Common myeloid progenitor, CD34-positive (primary cell): ENCODE data around the gene TNFRSF14.

Experiments used
- CTCF ChIA-PET: fragments of 350-600 bp; sonication (Branson Sonifier 250); formaldehyde crosslinking; loops from one replicate; lab custom pipeline; 2021; ENCODE audit warnings: antibody characterized with exemption; lab: Charles Lee
- POLR2A ChIA-PET: fragments of 350-600 bp; sonication (Branson Sonifier 250); formaldehyde crosslinking; loops from one replicate; lab custom pipeline; 2021; ENCODE audit warnings: antibody characterized with exemption; lab: Charles Lee
- DNase-seq, 3 donors: peaks; one replicate each; pipeline versions ENCODE4 v3.0.0 to v3.0.0-alpha.2; 2013
- H3K27ac ChIP-seq, 2 experiments: 1 replicate in 1 of 2; 2 replicates in 1 of 2; pipeline ENCODE4 v1.7.0; 2013; ENCODE audit warnings: inconsistent platforms in 2 of 2, low read length in 2 of 2, mild to moderate bottlenecking in 2 of 2, low read depth in 1 of 2, moderate library complexity in 1 of 2; ENCODE audit not compliant: severe bottlenecking in 2 of 2, insufficient read depth in 1 of 2, poor library complexity in 1 of 2
- H3K27me3 ChIP-seq, 5 experiments: replicated peaks in 2 of 5; 1 replicate in 3 of 5; 2 replicates in 2 of 5; pipeline versions ENCODE4 v1.6.1 to v1.7.0; 2013; ENCODE audit warnings: low read length in 4 of 5, mild to moderate bottlenecking in 2 of 5, moderate library complexity in 2 of 5, inconsistent platforms in 1 of 5; ENCODE audit not compliant: insufficient read depth in 5 of 5, control insufficient read depth in 4 of 5
- H3K36me3 ChIP-seq, 4 experiments: 1 replicate in 2 of 4; 2 replicates in 2 of 4; pipeline versions ENCODE4 v1.6.1 to v1.7.0; 2013; ENCODE audit warnings: low read length in 3 of 4, control low read depth in 1 of 4, mild to moderate bottlenecking in 1 of 4; ENCODE audit not compliant: control insufficient read depth in 4 of 4, insufficient read depth in 4 of 4
- H3K4me1 ChIP-seq, 4 experiments: 1 replicate in 3 of 4; 2 replicates in 1 of 4; pipeline versions ENCODE4 v1.6.1 to v1.7.1; 2013; ENCODE audit warnings: low read length in 3 of 4, mild to moderate bottlenecking in 3 of 4, control low read depth in 1 of 4, inconsistent platforms in 1 of 4, moderate library complexity in 1 of 4; ENCODE audit not compliant: control insufficient read depth in 4 of 4, insufficient read depth in 4 of 4; ENCODE audit errors: control extremely low read depth in 1 of 4
- H3K4me3 ChIP-seq, 7 experiments: 1 replicate in 4 of 7; 2 replicates in 3 of 7; pipeline versions ENCODE4 v1.5.1 to v1.7.0; 2013; ENCODE audit warnings: mild to moderate bottlenecking in 7 of 7, low read length in 6 of 7, moderate library complexity in 6 of 7, inconsistent platforms in 2 of 7, low read depth in 2 of 7, control low read depth in 1 of 7; ENCODE audit not compliant: insufficient read depth in 4 of 7, control insufficient read depth in 1 of 7; ENCODE audit errors: extremely low read depth in 1 of 7
- H3K9me3 ChIP-seq, 5 experiments: 1 replicate in 4 of 5; 2 replicates in 1 of 5; pipeline versions ENCODE4 v1.6.1 to v1.7.1; 2013; ENCODE audit warnings: low read length in 4 of 5, mild to moderate bottlenecking in 2 of 5, inconsistent platforms in 1 of 5, low read depth in 1 of 5, moderate library complexity in 1 of 5; ENCODE audit not compliant: control insufficient read depth in 4 of 5, insufficient read depth in 2 of 5; ENCODE audit errors: control extremely low read depth in 1 of 5
- WGBS: methylation state at CpG from one replicate; pipeline ENCODE4 v1.1.5; 2013; ENCODE audit not compliant: insufficient coverage; 5-methylcytosine and 5-hydroxymethylcytosine counted together

TNFRSF14 gene

DNA sequence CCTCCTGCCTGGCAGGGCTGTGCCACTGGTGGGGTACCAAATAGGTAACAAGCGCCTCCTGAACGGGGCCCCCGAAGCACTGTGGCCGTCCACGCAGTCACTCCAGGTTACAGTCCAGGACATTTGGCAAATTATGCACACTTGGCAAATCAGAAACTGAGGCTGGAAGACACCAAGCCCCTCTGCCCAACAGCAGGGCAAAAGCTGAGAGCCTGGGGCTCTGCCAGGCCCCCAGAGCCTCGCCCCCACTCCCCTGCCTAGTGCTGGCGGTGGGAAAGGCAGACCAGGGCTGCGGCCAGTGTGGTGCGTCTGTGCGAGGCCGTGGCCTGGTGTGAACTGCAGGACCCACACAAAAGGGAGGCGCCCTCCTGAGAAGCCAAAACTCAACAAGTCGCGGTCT is 39.2 kb upstream of the TNFRSF14 start:
- ChIA-PET CTCF (interaction anchor here (2.2 kb wide), 1 partner anchor 31 kb away, joined by 6 read pairs; no protein-coding TSS in a partner anchor), POLR2A (no interaction called here)
- H3K4me3 ChIP-seq = no peak overlapping the region
- 94% methylated on average over 10 of the region's 14 CpGs for WGBS
- peaks cover 3 to 95% (median 70%) of the 10 kb centered on the region in 4 experiments for H3K36me3 ChIP-seq
- no peak overlapping the region for H3K27ac ChIP-seq
- DNase-seq = no peak
- H3K9me3 ChIP-seq = no peaks in the 10 kb centered on the region
- H3K4me1 ChIP-seq = no peaks in the 10 kb centered on the region
- no peaks in the 10 kb centered on the region for H3K27me3 ChIP-seq

DNA sequence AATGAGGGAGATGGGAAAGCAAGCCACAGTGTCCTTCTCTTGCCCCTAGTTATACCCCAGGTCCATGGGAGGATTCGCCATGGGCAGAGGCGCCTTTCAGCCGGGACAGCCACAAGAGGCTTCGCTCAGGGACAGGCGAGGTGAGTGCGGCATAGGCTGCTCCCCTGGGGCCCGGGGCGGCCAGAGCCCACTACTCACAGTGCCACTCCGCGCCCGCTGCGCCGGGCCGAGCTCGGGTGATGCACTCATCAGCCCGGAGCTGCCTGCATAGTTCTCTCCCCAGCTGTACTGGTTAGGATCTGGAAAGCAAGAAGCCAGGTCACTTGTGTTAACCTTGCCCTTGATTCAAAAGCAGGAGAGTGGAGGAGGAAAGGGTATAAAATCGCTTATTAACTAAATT is 38.2 kb upstream of the TNFRSF14 start:
- Histone ChIP-seq H3K27me3 (no peaks in the 10 kb centered on the region), H3K4me3 (no peak overlapping the region), H3K36me3 (peaks cover 3 to 89% (median 67%) of the 10 kb centered on the region in 4 experiments), H3K4me1 (no peaks in the 10 kb centered on the region), H3K27ac (no peak overlapping the region), H3K9me3 (no peaks in the 10 kb centered on the region)
- ChIA-PET POLR2A (no interaction called here), CTCF (interaction anchor here (1.5 kb wide), 1 partner anchor 30 kb away, joined by 5 read pairs; no protein-coding TSS in a partner anchor)
- WGBS = 94% methylated on average over 15 of the region's 17 CpGs
- no peak for DNase-seq

DNA sequence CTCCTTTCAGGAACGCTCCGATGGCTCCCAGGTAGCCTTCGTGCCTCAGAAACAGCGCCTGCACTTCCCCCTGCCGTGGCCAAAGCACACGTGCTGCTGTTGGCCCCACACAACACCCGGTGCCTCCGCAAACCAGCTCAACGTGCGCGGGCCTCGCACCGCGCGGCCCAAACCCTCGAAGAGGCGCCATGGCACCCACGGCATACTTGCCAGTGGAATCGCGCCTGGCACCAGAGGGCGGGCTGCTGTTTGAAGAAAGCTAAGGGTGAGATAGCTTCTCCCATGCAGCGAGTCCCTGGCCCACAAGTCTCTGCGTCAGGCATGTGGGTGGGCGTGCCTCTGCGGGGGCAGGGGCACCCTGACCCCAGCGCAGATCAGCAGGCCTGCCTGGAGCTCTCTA is 37.6 kb upstream of the TNFRSF14 start:
- CTCF ChIA-PET = interaction anchor here (1.5 kb wide), 1 partner anchor 29 kb away, joined by 5 read pairs; no protein-coding TSS in a partner anchor
- H3K36me3 ChIP-seq = peaks cover 3 to 89% (median 62%) of the 10 kb centered on the region in 4 experiments
- no peak overlapping the region for H3K27ac ChIP-seq
- no peak for DNase-seq
- H3K4me1 ChIP-seq = peaks cover 0 to 1% (median under 1%) of the 10 kb centered on the region in 4 experiments
- WGBS = 97% methylated on average over 26 of the region's 26 CpGs
- H3K4me3 ChIP-seq = no peak overlapping the region
- H3K9me3 ChIP-seq = no peaks in the 10 kb centered on the region
- no peaks in the 10 kb centered on the region for H3K27me3 ChIP-seq
- POLR2A ChIA-PET = no interaction called here

DNA sequence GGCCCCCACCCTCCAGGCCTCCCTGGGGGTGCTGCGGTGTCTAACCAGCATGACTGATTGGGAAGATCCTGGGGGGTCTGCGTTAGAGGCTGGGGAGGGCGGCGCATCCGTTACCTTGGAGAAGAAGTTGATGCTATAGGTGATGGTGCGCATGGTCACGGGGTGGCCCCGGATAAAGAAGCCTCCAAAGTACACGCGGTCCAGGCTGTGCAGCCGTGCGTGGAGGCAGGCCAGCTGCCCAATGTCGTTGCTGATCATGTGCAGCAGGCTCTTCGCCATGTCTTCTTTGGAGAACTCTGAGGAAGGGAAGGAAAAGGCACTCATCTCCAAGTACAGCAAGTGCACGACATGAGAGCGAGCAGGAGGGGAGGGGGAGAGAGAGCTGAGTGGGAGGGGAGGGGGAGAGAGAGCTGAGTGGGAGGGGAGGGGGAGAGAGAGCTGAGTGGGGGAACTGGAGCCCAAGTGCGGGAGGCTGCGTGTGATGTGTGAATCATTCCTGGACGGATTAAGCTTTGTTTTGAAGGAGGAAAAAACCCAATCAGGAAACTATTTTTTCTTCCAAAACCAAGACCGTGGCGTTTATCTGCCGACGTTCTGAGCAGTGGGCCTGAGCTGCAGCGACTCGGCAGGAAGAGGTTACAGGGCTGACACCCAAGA is 37.0 kb upstream of the TNFRSF14 start:
- H3K36me3 ChIP-seq = peaks cover 0 to 84% (median 58%) of the 10 kb centered on the region in 4 experiments

DNA sequence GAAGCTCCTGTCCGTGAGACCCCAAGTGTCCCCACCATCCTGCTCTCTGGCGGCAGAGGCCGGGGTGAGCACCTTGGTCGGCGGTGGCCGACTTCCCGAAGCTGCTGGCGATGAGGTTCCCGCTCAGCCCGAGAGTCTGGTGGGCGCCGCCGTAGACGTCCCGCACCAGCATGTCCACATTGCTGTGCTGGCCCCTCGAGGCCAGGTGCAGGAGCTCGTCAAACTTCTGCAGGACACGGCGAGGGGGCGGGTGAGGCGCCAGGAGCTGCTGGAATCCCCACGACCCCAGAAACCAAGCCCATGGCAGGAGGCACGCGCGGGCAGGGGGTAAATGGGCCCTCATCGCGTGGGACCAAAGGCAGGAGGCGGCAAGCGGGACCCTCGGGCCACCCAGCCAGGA is 36.4 kb upstream of the TNFRSF14 start:
- Histone ChIP-seq H3K36me3 (peaks cover 0 to 82% (median 55%) of the 10 kb centered on the region in 4 experiments), H3K27ac (no peak overlapping the region), H3K4me3 (no peak overlapping the region), H3K4me1 (peaks cover 2 to 13% (median 9%) of the 10 kb centered on the region in 4 experiments), H3K9me3 (no peaks in the 10 kb centered on the region), H3K27me3 (no peaks in the 10 kb centered on the region)
- ChIA-PET POLR2A (no interaction called here), CTCF (interaction anchor here (1.5 kb wide), 1 partner anchor 28 kb away, joined by 5 read pairs; no protein-coding TSS in a partner anchor)
- DNase-seq = no peak
- WGBS = 95% methylated on average over 29 of the region's 30 CpGs

More for the DNA sequence above, 37.0 kb upstream of the TNFRSF14 start:
- Histone ChIP-seq H3K27me3 (no peaks in the 10 kb centered on the region), H3K9me3 (no peaks in the 10 kb centered on the region), H3K27ac (no peak overlapping the region), H3K4me3 (no peak overlapping the region), H3K4me1 (peaks cover 2 to 8% (median 5%) of the 10 kb centered on the region in 4 experiments)
- POLR2A ChIA-PET = no interaction called here
- WGBS = 97% methylated on average over 19 of the region's 25 CpGs
- DNase-seq = no peak
- CTCF ChIA-PET = interaction anchor here (1.5 kb wide), 1 partner anchor 29 kb away, joined by 5 read pairs; no protein-coding TSS in a partner anchor

DNA sequence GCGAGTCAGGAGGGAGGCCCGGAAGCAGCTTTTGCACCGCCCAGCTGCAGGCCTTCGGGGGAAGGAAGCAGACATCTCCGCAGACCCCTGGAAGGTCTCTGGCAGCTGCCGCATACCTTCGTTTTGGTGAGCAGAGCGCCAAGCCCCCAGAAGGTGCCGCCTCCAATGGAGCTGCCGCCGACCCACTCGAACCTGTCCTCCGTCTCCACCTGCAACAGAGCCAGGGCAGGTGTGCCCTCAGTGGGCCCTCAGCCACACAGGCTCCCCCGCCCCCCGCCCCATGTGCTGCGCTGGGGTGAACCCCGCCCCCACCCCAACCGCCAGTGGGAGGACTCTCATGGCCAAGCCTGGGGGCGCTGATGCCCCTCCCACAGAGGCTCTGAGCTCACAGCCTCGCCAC is 36.0 kb upstream of the TNFRSF14 start:
- POLR2A ChIA-PET = no interaction called here
- CTCF ChIA-PET = no interaction called here

DNA sequence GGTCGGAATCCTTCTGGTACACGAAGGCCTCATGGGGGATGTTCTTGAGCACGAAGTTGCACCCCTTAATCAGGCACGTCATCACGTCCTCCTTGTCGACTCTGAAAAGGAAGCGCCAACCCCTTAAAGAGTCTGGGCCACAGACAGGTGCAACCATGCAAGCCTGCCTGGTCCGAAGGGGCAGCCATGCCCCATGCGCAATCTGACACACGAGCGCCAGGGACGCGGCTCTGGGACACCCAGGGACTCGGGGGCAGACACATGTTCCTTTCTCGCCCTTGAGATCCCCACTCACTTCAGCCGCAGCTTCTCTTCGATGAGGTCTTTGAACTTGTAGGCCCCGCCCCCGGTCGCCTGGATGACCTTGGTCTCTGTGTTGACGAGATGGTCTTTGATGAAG is 35.4 kb upstream of the TNFRSF14 start:
- H3K27ac ChIP-seq = no peak overlapping the region
- ChIA-PET POLR2A (no interaction called here), CTCF (no interaction called here)
- no peaks in the 10 kb centered on the region for H3K9me3 ChIP-seq
- no peak overlapping the region for H3K4me3 ChIP-seq
- H3K27me3 ChIP-seq = no peaks in the 10 kb centered on the region
- WGBS = 98% methylated on average over 16 of the region's 21 CpGs
- peaks cover 6 to 24% (median 18%) of the 10 kb centered on the region in 4 experiments for H3K4me1 ChIP-seq
- peaks cover 0 to 74% (median 46%) of the 10 kb centered on the region in 4 experiments for H3K36me3 ChIP-seq
- no peak for DNase-seq

More for the DNA sequence above, 36.0 kb upstream of the TNFRSF14 start:
- Histone ChIP-seq H3K27ac (no peak overlapping the region), H3K9me3 (no peaks in the 10 kb centered on the region), H3K4me1 (peaks cover 6 to 18% (median 12%) of the 10 kb centered on the region in 4 experiments), H3K27me3 (no peaks in the 10 kb centered on the region), H3K36me3 (peaks cover 0 to 79% (median 51%) of the 10 kb centered on the region in 4 experiments), H3K4me3 (no peak overlapping the region)
- no peak for DNase-seq
- 98% methylated on average over 14 of the region's 20 CpGs for WGBS
